HG03575 (cell line): ENCODE results near the gene GGN.

Experiments used
- ATAC-seq: cut with Tn5 transposase; IDR thresholded peaks from one replicate; pipeline ENCODE4 v1.9.1; 2021; ENCODE audit not compliant: unreplicated experiment, insufficient number of reproducible peaks, low FRiP score; ENCODE audit errors: extremely low read depth

GGN gene

DNA sequence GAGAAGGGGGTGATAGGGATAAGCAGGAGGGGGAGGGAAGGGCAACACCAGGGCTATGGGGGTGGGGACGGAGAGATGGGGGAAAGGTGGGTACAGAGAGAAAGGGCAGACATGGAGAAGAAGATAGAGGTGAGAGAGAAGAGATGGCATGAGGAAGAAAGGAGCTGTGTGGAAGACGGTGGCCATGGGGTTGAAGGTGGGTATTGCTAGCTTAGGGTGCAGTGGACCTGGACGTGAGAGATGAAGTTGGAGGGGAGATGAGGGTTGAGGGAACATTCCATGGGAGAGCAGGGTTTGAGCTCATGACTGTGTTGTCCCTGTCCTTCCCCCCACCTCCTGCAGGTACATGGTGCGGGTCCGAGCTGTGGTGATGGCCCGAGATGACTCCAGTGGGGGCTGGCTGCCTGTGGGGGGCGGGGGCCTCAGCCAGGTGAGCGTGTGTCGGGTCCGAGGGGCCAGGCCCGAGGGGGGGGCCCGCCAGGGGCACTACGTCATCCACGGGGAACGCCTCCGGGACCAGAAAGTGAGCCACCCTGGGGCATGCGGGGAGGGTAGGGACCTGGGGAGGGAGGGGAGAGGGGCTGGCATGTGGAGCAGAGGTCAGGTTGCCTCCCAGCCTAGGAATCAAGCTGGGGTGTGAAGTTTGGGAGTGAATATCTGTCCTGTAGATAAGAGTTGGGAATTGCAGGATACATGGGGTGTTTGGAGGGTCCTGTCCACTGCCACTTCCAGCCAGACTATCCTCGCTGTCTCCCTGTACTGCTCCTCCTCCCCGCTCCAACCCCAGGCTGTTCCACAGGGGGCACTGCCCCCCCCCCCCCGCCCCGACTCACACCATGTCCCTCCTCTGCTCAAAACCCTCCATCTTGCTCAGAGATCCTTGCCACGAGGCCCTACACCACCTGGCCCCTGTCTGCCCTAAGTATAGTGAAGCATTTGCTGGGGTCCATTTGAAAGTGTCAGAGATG is 2.4 kb upstream of the GGN start:
- ATAC-seq, result no peak

DNA sequence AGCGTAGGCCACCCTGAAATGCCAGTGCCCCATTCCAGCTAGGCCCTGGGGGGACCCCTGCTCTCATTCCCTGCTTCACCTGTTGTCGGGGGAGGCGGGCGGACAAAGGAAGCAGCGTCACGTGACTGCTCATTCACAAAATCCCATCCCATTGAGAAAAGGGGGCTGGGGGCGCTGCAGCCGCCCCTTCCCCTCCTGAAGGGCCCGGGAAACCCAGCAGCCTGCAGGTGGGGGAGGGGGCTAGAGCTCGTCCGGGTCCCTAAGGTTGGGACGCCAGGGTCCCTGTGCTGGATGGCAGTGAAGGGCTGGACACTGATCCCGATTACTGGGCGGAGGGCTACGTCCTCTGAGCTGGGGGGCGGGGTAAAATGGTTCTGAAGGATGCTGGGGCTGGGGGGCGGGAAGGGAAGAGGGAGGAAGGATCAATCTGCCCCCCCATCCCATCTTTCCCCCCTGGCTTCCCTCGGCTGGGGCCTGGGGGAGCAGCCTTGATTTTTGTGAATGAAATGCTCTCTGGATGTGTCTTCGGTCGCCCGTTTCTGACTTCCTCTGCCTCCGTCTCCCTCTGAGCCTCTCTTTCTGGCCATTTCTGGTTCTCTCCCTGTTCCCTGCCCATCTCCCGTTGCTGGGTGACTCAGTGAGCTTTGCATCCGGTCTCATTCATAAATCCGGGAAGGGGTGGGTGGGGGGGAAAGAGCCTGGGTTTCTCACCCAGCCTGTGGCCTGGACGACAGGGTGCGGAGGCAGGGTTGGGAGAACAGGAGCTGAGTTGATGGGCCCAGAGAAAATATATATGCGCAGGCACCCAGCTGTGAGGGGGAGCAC is 1.5 kb upstream of the GGN start:
- ATAC-seq, result no peak

DNA sequence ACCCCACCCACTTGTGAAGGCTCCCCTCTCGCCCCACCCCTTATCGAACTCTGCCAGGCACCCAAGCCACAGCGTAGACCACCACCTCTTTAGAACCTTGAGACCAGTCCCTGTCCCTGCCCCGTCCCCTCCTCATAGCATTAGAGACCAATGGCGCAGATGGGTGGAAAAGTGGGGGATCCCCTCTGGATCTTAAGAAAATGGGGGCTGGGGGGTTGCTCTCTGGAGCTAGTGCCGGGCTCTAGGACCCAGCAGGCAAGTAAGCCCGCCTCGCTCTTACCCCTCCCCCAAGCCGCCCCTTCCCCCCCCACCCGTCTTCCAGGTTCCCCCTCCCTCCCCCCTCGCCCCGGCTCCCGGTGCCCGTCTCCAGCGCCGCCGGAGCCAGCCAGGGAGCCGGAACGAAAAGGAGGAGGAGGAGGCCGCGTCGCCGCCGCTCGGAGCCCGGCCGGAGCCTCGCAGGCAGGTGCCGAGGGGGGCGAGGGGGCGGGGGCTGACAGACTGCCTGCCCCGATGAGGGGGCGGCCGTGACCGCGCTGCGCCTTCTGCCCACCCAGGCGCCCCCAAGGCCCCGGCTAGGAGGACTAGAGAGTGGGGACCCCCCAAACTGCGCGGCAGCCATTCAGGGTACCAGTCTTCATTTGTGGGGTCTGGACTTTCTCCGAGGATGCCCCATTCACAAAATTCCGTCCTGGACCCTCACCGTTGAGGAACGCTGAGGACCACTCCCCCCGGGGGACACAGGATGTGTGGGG is 691 bp upstream of the GGN start, which contains the start of gene SPRED3:
Gene SPRED3 (plus strand): TSS at position 349 of the 752 bp plus-strand sequence. CDS start 1,606 bp downstream, outside the sequence.
- ATAC-seq, result no peak

DNA sequence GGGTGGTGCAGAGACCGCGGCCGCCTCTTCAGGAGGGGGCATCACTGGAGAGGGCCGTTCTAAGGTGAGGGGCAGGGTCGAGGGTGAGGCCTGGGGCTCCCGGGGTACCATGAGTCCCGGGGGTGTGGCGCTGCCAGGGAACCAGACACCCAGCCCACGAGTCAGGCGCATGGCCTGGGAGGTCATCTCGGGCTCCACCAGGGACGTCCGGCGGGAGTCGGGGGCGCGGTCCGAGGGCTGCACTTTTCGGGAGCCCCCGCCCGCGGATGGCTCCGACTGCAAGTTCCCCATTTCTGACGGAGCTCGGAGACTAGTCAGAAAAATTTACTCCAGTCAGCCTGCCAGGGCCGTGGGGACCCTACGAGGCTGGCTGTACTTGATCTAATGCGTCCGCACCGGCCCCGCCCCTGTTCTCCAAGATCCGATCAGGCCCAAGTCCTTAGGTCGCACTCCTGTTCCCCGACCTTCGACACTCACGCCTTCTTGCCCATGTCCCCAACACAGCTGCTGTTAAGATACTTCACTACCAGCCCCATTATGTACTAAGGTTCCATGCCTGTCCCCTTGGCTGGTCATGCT is 774 bp downstream of the GGN start:
- no peak for ATAC-seq

DNA sequence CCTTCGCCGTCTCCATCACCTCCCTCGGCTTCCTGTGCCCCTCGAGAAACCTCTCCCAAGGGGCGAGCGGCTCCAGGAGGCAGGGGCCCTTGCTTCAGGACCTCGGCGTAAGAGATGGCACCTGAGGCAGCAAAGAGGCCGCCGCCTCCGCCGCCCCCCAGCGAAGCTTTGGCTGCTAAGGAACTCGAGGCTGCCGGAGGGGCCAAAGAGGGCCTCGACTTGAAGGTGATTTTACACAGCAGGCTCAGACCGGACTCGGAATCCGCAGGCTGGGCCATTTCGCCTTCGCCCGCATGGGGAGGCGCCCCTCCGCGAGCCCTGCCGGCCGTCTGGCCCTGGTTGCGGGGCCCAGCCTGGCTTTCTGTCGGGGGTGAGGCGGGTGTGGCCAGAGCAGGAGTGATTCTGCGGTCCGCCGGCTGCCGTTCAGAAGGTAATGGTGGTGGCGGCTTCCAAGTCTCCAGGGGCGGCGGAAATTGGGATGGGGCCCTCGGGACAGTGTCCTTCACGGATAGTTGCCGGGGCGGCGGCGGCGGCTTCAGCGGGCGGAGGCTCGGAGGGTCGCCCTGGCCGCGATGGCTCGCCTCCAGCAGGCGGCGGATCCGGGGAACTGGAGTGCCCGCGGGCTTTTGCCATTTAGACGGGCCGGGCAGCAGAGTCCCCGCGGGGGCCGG is 1.4 kb downstream of the GGN start:
- ATAC-seq, result no peak

DNA sequence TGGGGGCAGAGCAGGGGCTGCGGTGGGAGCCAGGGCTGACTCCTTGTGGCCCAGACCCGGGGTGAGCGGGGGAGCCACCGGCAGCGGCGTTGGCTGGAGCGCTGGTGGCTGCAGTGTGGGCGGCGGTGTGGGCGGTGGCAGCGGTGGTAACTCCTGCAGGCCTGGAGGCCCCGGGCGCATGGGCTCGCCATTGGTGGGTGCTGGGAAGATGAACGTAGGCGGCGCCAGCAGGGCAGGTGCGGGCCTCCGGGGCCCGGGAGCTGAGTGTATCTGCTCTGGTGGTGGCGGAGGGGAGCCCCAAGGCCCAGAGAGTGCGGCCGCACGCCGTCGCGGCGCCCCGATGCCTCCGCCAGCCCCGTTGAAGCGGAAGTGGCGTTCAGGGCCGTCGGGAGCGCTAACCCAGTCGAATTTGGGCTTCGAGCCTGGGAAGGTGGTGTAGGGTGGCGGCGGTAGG is 2.0 kb downstream of the GGN start:
- ATAC-seq, result no peak

DNA sequence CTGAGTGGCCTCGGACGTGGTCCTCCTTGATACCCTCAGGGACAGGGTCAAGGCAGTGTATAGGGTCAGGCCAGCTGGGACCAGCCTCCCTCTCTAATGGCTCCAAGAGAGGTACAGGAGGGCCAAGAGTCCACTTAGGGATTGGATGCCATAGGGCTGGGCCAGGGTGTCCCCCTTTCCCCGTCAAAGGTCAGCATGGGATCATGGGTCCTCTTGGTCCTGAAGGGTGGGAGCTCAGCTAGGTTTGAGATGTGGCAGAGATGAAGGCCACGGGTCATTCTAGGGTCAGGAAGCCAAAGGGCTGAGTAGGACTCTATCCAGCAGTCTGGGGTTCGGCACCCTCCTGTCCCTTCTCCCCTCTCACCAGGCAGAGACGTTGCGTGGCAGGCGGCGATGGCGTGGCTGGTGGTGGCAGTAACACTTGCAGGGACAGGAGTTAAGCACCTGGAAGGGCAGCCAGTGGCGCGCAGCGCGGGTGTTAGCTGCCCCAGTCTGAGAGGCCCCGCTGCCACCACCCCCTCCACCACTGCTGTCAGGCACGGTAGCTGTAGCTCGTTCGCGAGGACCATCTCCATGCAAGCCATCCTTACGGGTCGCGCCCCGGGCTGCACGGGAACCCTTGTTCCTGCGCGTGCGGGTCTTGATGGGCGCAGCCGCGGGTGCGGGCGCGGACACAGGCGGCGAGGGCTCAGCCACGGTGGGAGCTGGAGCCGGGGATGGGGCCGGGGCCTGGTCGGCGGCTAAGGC is 2.6 kb downstream of the GGN start:
- ATAC-seq, result no peak

DNA sequence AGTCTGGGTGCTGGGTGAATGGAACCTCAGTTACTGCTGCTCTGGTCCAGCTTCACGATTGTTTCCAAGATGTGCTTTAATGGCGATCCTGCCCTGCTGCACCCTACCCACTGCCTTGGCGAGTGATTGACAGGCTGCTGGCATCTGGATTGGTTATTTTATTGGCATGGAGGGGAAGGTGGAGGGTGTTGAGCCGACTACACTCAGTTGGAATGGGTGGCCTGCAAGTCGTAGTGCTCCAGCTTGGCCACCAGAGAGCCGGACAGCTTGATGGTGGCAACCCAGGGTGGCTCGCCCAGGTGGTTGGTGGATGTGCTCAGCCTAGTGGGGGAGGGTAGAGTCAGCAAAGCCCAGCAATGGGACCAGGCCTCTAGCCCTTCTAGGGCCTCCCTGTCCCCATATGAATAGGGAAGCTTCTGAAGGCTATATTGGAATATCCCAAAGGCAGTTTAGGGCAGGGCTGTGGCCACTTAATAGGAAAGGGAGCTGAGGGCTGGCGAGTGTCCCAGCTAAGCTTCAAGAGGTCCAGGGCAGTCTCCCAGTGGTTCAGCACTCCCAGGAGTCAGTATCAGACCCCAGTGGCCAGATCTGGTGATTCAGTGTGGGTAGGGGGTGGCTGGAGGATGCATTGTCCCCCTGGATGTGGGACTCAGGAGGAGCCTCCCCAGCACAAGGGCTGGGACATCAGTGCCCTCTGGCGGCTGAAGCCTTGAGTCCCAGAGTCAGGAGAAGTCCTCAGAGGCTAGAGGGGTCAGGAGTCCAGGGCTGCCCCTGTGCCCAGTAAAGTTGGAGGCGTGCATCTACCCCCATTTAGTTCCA is 3.4 kb downstream of the GGN start:
- ATAC-seq, result no peak

DNA sequence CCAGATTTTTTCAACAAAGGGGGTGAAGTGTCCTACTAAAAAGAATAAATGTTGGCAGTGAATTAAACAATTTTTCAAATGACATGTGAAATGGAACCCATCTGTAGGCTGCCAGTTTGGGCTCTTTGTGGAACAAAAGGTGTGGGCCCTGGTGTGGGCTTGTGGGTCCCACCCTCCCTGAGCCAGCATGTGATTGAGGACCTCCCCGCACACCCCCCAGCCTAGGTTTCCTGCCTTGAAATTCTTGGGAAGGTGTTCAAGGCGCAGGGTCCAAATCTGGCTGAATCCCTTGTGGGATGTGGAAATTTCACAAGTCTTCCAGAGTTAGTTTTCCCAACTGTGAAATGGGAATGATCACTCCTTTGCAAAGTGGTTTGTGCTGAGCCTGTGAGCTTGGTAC is 4.1 kb downstream of the GGN start:
- ATAC-seq, result no peak

DNA sequence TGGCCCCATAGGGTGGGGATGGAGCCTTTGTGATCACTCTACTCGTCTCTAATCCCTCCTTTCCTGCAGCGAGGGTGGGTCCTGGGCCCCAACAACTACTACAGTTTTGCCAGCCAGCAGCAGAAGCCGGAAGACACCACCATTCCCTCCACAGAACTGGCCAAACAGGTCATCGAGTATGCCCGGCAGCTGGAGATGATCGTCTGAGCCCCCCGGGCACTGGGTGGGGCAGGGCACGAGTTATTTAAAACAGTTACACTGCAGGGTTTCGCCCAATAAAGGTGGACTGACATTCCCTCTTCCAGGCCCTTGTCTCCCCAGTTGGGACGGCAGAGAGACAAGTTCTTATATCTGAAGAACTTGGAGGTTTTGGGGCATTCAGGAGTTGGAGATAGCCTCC is 4.7 kb downstream of the GGN start:
- ATAC-seq, result no peak

DNA sequence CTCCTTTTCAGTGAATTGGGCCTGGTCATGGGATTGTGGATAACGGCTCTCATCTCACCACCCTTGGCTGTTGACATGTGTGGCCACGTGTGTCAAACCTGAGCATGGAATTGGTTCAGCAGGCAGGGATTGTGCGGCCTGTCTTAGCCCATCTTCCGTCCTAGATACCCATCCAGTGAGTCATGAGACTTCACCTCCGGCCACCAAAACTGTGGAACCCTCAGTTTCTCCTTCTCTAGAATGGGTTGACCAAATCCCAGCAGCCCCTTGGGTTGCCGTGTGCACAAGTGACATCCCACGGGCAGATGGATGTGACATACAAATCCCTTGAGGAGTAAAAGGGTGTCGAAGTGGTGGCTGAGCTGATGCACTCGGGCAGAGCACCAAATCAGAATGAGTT is 6.7 kb downstream of the GGN start:
- no peak for ATAC-seq

DNA sequence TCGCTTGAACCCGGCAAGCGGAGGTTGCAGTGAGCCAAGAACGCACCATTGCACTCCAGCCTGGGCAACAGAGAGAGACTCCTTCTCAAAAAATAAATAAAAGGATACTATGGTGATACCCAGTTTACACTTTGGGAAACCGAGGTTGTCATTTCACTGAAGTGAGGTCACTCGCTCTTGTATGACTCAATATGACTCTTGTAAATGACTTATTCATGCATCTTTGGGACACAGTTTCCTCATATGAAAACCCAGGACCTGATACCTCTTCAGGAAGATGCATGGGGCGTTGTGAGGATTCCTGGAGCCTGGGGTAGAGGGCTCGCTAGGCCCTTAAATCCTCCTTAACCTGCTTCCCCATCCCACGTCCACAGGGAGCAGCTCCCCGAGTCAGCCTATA is 9.0 kb downstream of the GGN start:
- no peak for ATAC-seq

DNA sequence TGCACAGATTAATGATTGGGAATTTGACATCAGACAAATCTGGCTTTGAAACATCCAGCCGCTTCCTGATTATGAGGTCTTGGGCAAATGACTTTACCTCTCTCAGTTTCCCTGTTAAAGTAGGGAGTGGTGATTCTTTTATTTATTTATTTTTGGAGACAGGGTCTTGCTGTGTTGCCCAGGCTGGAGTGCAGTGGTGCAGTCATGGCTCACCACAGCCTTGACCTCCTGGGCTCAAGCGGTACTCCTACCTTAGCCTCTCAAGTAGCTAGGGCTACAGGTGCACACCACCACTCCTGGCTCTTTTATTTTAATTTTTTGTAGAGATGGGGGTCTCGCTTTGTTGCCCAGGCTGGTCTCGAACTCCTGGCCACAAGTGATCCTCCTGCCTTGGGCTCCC is 10.8 kb downstream of the GGN start:
- no peak for ATAC-seq

DNA sequence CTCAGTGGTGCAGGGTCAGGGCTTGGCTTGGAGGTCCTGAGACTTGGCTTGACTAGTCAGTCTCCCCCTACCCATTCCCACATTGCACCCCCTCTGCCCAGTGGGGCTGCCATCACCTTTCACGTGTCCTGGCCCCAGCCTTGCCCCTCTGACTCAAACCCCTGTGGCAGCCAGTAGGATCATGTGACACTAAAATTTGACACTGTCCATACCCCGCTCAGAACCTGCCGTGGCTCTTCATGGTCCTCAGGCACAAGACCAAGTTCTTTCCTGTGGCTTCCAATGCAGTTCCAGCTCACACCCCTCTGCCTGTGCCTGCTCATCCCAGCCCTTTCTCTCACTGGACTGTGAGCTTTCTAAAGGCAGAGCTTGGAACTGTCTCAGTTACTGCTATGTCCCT is 11.3 kb downstream of the GGN start:
- ATAC-seq, result no peak

DNA sequence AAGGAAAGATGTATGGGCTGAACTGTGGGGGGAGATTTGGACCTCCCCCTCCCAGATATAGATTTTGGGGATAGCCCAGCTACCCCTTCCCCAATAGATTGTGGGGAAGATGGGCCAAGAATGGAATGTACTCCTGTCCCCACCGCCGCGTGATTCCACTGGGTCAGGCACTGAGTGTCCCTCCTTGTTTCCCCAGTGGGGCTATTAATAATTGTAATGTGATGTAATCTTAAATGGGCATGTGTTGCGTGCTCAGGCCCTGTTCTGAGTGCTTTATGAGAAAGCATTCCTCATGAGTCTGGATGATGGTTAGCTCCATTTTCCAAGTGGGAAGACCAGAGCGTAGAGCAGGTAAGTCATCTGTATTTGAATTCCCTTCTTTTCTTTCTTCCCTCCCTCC is 12.1 kb downstream of the GGN start:
- no peak for ATAC-seq

DNA sequence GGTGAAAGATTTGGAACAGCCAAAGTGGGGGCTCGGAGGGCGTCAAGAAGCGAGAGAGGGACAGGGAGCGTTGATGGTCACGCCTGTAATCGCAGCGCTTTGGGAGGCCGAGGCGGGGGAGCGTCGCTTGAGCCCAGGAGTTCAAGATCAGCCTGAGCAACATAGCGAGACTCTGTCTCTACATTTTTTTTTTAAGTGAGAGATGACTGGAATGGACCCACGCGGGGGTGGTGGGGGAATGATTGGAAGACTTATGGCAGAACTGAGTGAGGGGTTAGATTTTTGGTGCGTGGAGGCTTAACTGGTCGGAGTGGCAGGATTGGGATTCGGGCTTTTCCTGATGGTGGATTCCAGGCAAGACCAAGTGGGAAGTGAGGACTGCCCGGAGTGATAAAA is 12.7 kb downstream of the GGN start:
- no peak for ATAC-seq
